IMR-90 (cell line): ENCODE measurements around the gene AFG1L.

ENCODE experiments used
- BHLHE40 ChIP-seq: fragments of 150-350 bp; IDR thresholded peaks from 2 replicates; pipeline ENCODE4 v1.6.1; 2016; ENCODE audit warnings: mild to moderate bottlenecking, low read depth, low read length
- CEBPB ChIP-seq: IDR thresholded peaks from 2 replicates; pipeline ENCODE4 v1.6.1; 2012; ENCODE audit warnings: low read depth, low read length, improper control_type of control experiment
- FOS ChIP-seq: fragments of 150-350 bp; IDR thresholded peaks from 2 replicates; pipeline ENCODE4 v1.6.1; 2016; ENCODE audit warnings: low read depth, low read length
- MAFK ChIP-seq: IDR thresholded peaks from 2 replicates; pipeline ENCODE4 v1.6.1; 2012; ENCODE audit warnings: low read depth, low read length, improper control_type of control experiment
- MXI1 ChIP-seq: IDR thresholded peaks from 2 replicates; pipeline ENCODE4 v1.6.1; 2012; ENCODE audit warnings: low read depth, mild to moderate bottlenecking, low read length, moderate library complexity, borderline replicate concordance
- NFE2L2 ChIP-seq: fragments of 150-350 bp; IDR thresholded peaks from 2 replicates; pipeline ENCODE4 v1.6.1; 2016; ENCODE audit warnings: low read depth, mild to moderate bottlenecking, low read length
- POLR2A ChIP-seq: IDR thresholded peaks from 2 replicates; pipeline ENCODE4 v1.6.1; 2012; ENCODE audit warnings: mild to moderate bottlenecking, low read depth, low read length
- RAD21 ChIP-seq: IDR thresholded peaks from 2 replicates; pipeline ENCODE4 v1.6.1; 2012; ENCODE audit warnings: low read length, improper control_type of control experiment
- RCOR1 ChIP-seq: IDR thresholded peaks from 2 replicates; pipeline ENCODE4 v1.6.1; 2012; ENCODE audit warnings: mild to moderate bottlenecking, low read length, improper control_type of control experiment; ENCODE audit not compliant: insufficient replicate concordance
- RFX5 ChIP-seq: IDR thresholded peaks from 2 replicates; pipeline ENCODE4 v1.8.0; 2012; ENCODE audit warnings: low read depth, mild to moderate bottlenecking, low read length, moderate library complexity
- SMC3 ChIP-seq: fragments of 150-350 bp; IDR thresholded peaks from 2 replicates; pipeline ENCODE4 v1.6.1; 2016; ENCODE audit warnings: low read depth, mild to moderate bottlenecking, antibody characterized with exemption, low read length, moderate library complexity
- TF ChIP-seq, protein P1 (sequence below): conservative IDR thresholded peaks from 2 replicates; pipeline ENCODE4 v1.5.1; 2012; ENCODE audit warnings: mild to moderate bottlenecking, low read depth, low read length, improper control_type of control experiment
- TF ChIP-seq, protein P2 (sequence below): fragments of 150-350 bp; IDR thresholded peaks from 2 replicates; pipeline ENCODE4 v1.6.1; 2016; ENCODE audit warnings: low read depth, mild to moderate bottlenecking, low read length, moderate library complexity, borderline replicate concordance
- TF ChIP-seq, protein P3 (sequence below): fragments of 150-350 bp; IDR thresholded peaks from 2 replicates; pipeline ENCODE4 v1.6.1; 2017; ENCODE audit warnings: mild to moderate bottlenecking, antibody characterized with exemption, low read length, low read depth

DNA sequence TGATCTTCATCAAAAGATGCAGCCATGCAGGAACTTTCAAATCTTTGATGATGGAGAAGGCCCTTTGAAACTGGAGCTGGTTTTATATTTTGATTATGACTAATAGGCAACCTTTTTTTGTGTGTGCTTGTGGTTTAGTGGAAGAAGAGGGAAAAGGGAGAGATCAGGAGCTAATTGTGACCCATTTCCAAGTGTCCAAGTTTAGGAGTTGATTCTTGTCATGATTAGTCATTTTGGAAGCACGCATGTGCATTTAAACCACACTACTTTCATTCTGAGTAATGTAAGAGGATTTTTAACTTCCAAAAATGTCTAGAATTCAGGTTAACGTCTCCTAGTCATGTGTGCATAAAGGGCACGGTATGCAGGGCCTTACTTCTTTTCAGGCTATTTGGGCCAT lies 269.3 kb downstream of the AFG1L start:
- TF ChIP-seq RAD21 (no peak), MXI1 (no peak), POLR2A (no peak), RFX5 (no peak), MAFK (no peak), NFE2L2 (no peak), BHLHE40 (peak; percentile 74), CEBPB (no peak), RCOR1 (peak; percentile 15), FOS (peak; percentile 57), SMC3 (0 out of 2 replicates have a peak, but pooled peaks have one; percentile 21)
- TF ChIP-seq, protein P1, sequence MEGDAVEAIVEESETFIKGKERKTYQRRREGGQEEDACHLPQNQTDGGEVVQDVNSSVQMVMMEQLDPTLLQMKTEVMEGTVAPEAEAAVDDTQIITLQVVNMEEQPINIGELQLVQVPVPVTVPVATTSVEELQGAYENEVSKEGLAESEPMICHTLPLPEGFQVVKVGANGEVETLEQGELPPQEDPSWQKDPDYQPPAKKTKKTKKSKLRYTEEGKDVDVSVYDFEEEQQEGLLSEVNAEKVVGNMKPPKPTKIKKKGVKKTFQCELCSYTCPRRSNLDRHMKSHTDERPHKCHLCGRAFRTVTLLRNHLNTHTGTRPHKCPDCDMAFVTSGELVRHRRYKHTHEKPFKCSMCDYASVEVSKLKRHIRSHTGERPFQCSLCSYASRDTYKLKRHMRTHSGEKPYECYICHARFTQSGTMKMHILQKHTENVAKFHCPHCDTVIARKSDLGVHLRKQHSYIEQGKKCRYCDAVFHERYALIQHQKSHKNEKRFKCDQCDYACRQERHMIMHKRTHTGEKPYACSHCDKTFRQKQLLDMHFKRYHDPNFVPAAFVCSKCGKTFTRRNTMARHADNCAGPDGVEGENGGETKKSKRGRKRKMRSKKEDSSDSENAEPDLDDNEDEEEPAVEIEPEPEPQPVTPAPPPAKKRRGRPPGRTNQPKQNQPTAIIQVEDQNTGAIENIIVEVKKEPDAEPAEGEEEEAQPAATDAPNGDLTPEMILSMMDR, result no peak
- TF ChIP-seq, protein P2, sequence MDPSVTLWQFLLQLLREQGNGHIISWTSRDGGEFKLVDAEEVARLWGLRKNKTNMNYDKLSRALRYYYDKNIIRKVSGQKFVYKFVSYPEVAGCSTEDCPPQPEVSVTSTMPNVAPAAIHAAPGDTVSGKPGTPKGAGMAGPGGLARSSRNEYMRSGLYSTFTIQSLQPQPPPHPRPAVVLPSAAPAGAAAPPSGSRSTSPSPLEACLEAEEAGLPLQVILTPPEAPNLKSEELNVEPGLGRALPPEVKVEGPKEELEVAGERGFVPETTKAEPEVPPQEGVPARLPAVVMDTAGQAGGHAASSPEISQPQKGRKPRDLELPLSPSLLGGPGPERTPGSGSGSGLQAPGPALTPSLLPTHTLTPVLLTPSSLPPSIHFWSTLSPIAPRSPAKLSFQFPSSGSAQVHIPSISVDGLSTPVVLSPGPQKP, result no peak
- TF ChIP-seq, protein P3, sequence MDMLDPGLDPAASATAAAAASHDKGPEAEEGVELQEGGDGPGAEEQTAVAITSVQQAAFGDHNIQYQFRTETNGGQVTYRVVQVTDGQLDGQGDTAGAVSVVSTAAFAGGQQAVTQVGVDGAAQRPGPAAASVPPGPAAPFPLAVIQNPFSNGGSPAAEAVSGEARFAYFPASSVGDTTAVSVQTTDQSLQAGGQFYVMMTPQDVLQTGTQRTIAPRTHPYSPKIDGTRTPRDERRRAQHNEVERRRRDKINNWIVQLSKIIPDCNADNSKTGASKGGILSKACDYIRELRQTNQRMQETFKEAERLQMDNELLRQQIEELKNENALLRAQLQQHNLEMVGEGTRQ, result peak; percentile 35; the same call in 1 of the 2 replicates
